ENCODE data around the gene CELF2. TPM values are rescaled to one million over a fixed set of nuclear protein-coding genes. Genes with fewer than 3 reads are reported as not detected.

The CELF2 gene
- total and polyA plus RNA-seq, 2 of the 4 experiments (the other 2 are of a cell fraction), result 3.5 to 6.6 TPM

DNA sequence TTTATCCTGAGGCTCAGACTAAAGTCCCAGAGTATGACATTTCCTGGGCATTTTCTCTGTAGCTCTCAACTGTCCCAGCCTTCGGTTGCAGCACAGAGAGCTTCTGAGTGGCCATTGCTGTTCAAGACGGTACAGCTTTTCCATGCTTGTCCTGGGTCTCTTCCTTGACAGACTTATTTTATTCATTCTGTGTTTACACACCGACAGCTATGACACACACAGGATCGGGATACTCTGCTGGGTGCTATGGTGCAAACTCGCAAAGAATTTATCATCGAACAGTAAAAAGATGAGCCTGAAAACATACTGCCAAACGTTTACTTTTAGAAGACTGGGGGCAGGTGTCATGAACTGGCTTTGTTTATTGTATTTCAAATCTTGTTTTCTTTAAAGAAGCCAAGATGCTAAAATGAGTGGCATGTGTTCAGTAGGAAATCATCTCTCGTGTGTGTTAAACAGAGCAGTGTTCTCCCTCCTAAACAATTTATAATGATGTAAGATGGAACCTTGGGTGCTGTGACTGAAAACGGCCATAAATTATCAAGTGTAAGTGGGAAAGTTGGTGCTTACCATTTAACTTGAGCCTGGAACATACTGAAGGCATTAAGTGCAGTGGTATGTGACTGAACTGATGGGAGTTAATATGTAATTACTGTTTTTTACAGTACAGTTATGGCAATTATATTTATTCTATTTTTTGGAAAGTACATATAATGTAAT, 120.8 kb downstream of the CELF2 start:
- no peak overlapping the region for H3K4me3 ChIP-seq (ENCODE audit: insufficient read depth, low read depth, low read length)
- H3K14ac ChIP-seq (replicated peaks; ENCODE audit: low read depth, low read length), result no peak overlapping the region
- no peak overlapping the region for H3K56ac ChIP-seq (ENCODE audit: extremely low read depth, insufficient read depth, low read length)
- BruUV-seq (replicated peaks), result no TSS peak
- H4K91ac ChIP-seq (ENCODE audit: insufficient read depth, low read depth, low read length), result no peak overlapping the region
- POLR2A ChIA-PET (ENCODE audit: unreplicated experiment), result no interaction called here
- H2BK120ac ChIP-seq (ENCODE audit: low read depth, low read length), result no peak overlapping the region
- no peaks in the 10 kb centered on the region for H3K4me1 ChIP-seq (ENCODE audit: control insufficient read depth, insufficient read depth, low read length)
- H3K4me2 ChIP-seq (ENCODE audit: low read depth, low read length), result peak overlapping the region; percentile 5; the same call in 1 of the 2 replicates
- peak; percentile 66 for ATAC-seq (ENCODE audit: low read depth)
- no peak overlapping the region for H2BK20ac ChIP-seq (ENCODE audit: low read depth, low read length)
- CTCF ChIA-PET, result no interaction called here
- no peak for DNase-seq
- no peaks in the 10 kb centered on the region for H3K9me3 ChIP-seq (ENCODE audit: control insufficient read depth, insufficient read depth, low read length)
- H4K20me1 ChIP-seq (ENCODE audit: insufficient read depth, low read length), result no peaks in the 10 kb centered on the region
- no peak for TF ChIP-seq BHLHE40 (IDR thresholded peaks at IDR 0.05; ENCODE audit: low read depth, low read length)
- no peak for TF ChIP-seq RAD21 (IDR thresholded peaks at IDR 0.05; ENCODE audit: low read length)
- TF ChIP-seq, protein P1, sequence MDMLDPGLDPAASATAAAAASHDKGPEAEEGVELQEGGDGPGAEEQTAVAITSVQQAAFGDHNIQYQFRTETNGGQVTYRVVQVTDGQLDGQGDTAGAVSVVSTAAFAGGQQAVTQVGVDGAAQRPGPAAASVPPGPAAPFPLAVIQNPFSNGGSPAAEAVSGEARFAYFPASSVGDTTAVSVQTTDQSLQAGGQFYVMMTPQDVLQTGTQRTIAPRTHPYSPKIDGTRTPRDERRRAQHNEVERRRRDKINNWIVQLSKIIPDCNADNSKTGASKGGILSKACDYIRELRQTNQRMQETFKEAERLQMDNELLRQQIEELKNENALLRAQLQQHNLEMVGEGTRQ (IDR thresholded peaks at IDR 0.05; ENCODE audit: low read depth, low read length), result no peak
- TF ChIP-seq CEBPB (IDR thresholded peaks at IDR 0.05; ENCODE audit: low read depth, low read length), result no peak
- H2BK5ac ChIP-seq (ENCODE audit: low read depth, low read length, poor library complexity, severe bottlenecking), result no peak overlapping the region
- no peaks in the 10 kb centered on the region for H3K27me3 ChIP-seq (ENCODE audit: control insufficient read depth, insufficient read depth, low read length)
- H3K27ac ChIP-seq (ENCODE audit: insufficient read depth, low read length), result no peak overlapping the region
- H2AK5ac ChIP-seq (ENCODE audit: low read depth, low read length), result no peak overlapping the region
- intact Hi-C loops (cut with micrococcal nuclease) (no loop called here), in situ Hi-C loops (cut with MboI; ENCODE audit: low sequenced_read_pairs) (no loop called here), dilution Hi-C loops (cut with HindIII; ENCODE audit: low sequenced_read_pairs, unreplicated experiment) (no loop called here)
- no peak overlapping the region for H3K9ac ChIP-seq (ENCODE audit: low read depth, low read length)
- no peak overlapping the region for H3K23ac ChIP-seq (ENCODE audit: low read depth, low read length)
- H4K5ac ChIP-seq (ENCODE audit: low read depth, low read length), result no peak overlapping the region
- H4K8ac ChIP-seq (ENCODE audit: low read depth in 2 of 2, low read length in 2 of 2), result no peak overlapping the region
- 36% methylated on average over 3 of the region's 9 CpGs; no CpG with 5 or more reads in 1 of the 2 experiments for whole genome bisulfite sequencing, 2 experiments (ENCODE audit: extremely low coverage in 2 of 2, insufficient read length in 1 of 2)
- H2BK15ac ChIP-seq (ENCODE audit: low read depth, low read length), result no peak overlapping the region
- H2AK9ac ChIP-seq (replicated peaks; ENCODE audit: low read depth, low read length, poor library complexity), result no peak overlapping the region
- H3K18ac ChIP-seq (ENCODE audit: low read depth, low read length), result no peak overlapping the region
- H3K4ac ChIP-seq (ENCODE audit: low read depth, low read length), result no peak overlapping the region
- no peaks in the 10 kb centered on the region for H3K9me1 ChIP-seq (ENCODE audit: insufficient read depth, low read length)
- H3K36me3 ChIP-seq (ENCODE audit: control insufficient read depth, insufficient read depth, low read length), result no peaks in the 10 kb centered on the region
- no peak overlapping the region for H2AFZ ChIP-seq (replicated peaks; ENCODE audit: low read length, poor library complexity)
- no peaks in the 10 kb centered on the region for H3K79me1 ChIP-seq (ENCODE audit: low read depth in 1 of 2, low read length in 2 of 2)
